GM23338 (cell line): ENCODE measurements around the gene ZSCAN26. TPM values are rescaled to one million over a fixed set of nuclear protein-coding genes. Genes with fewer than 3 reads are reported as not detected.

Source experiments
- ATAC-seq: fragments of 200-7000 bp; cut with Tn5 transposase; 3 replicates; pipeline ENCODE4 v1.9.1; 2020
- DNase-seq: peaks from one replicate; pipeline ENCODE4 v3.0.0-alpha.2; 2015; ENCODE audit warnings: low spot score
- H2AFZ ChIP-seq: fragments of 200-600 bp; sonication (generic); 2 replicates; pipeline ENCODE4 v1.8.0; 2016; ENCODE audit warnings: antibody characterized with exemption, mild to moderate bottlenecking, moderate library complexity
- H3F3A ChIP-seq: fragments of 200-600 bp; sonication (generic); replicated peaks from 2 replicates; pipeline ENCODE4 v1.8.0; 2017; ENCODE audit warnings: antibody characterized with exemption, mixed run types, low read depth
- H3K27ac ChIP-seq: fragments of 200-600 bp; sonication (generic); 2 replicates; pipeline ENCODE4 v1.6.1; 2016; ENCODE audit warnings: low read depth
- H3K27me3 ChIP-seq: fragments of 200-600 bp; sonication (generic); 2 replicates; pipeline ENCODE4 v1.8.0; 2016; ENCODE audit warnings: mild to moderate bottlenecking, mixed run types, moderate library complexity; ENCODE audit not compliant: insufficient read depth
- H3K36me3 ChIP-seq: fragments of 200-600 bp; sonication (generic); 2 replicates; pipeline ENCODE4 v1.8.0; 2016; ENCODE audit warnings: mild to moderate bottlenecking; ENCODE audit not compliant: insufficient read depth
- H3K4me1 ChIP-seq: fragments of 200-600 bp; sonication (generic); 2 replicates; pipeline ENCODE4 v1.8.0; 2016; ENCODE audit warnings: mild to moderate bottlenecking, moderate library complexity; ENCODE audit not compliant: insufficient read depth
- H3K4me2 ChIP-seq: fragments of 200-600 bp; sonication (generic); 2 replicates; pipeline ENCODE4 v1.7.1; 2017; ENCODE audit warnings: mixed run types
- H3K4me3 ChIP-seq: fragments of 200-600 bp; sonication (generic); 2 replicates; pipeline ENCODE4 v1.6.1; 2016; ENCODE audit warnings: mixed run types
- H3K79me2 ChIP-seq: fragments of 200-600 bp; sonication (generic); replicated peaks from 2 replicates; pipeline ENCODE4 v1.8.0; 2017; ENCODE audit warnings: mild to moderate bottlenecking; ENCODE audit not compliant: insufficient read depth
- H3K9me2 ChIP-seq: fragments of 200-600 bp; sonication (generic); 2 replicates; pipeline ENCODE4 v1.8.0; 2017; ENCODE audit not compliant: insufficient read depth
- H4K20me1 ChIP-seq: fragments of 200-600 bp; sonication (generic); replicated peaks from 2 replicates; pipeline ENCODE4 v1.8.0; 2017; ENCODE audit warnings: mild to moderate bottlenecking; ENCODE audit not compliant: insufficient read depth
- H3K27ac Mint-ChIP-seq: 2 replicates; pipeline ENCODE4 v1.8.0; 2020; ENCODE audit warnings: inconsistent platforms, mild to moderate bottlenecking, moderate library complexity, mixed read lengths
- H3K27me3 Mint-ChIP-seq: 3 replicates; pipeline ENCODE4 v1.8.0; 2022; ENCODE audit warnings: low read depth, mild to moderate bottlenecking, moderate library complexity, mixed read lengths, inconsistent platforms; ENCODE audit not compliant: insufficient read depth, poor library complexity
- H3K36me3 Mint-ChIP-seq: 3 replicates; pipeline ENCODE4 v1.8.0; 2021; ENCODE audit warnings: low read depth, mild to moderate bottlenecking, inconsistent platforms, moderate library complexity, mixed read lengths
- H3K4me1 Mint-ChIP-seq: 3 replicates; pipeline ENCODE4 v1.8.0; 2020; ENCODE audit warnings: mild to moderate bottlenecking, inconsistent platforms, mixed read lengths
- H3K4me3 Mint-ChIP-seq: 3 replicates; pipeline ENCODE4 v1.8.0; 2021; ENCODE audit warnings: moderate library complexity, mild to moderate bottlenecking, inconsistent platforms, mixed read lengths
- H3K9me3 Mint-ChIP-seq: 3 replicates; pipeline ENCODE4 v1.8.0; 2020; ENCODE audit warnings: moderate library complexity, mild to moderate bottlenecking, inconsistent platforms, mixed read lengths
- CREB1 ChIP-seq: fragments of 250-450 bp; sonication (Bioruptor Pico); IDR thresholded peaks from 2 replicates; pipeline ENCODE4 v1.5.0; 2020; ENCODE audit warnings: low read depth, mild to moderate bottlenecking, moderate library complexity
- CTCF ChIP-seq, 2 experiments: fragments of 200-600 bp in 1 of 2; sonication (generic) in 1 of 2; conservative IDR thresholded peaks; 2 replicates each; pipeline versions ENCODE4 v1.5.1 to v1.6.1; 2016 to 2017; ENCODE audit warnings: antibody characterized with exemption in 2 of 2, low read depth in 2 of 2, mild to moderate bottlenecking in 2 of 2, moderate library complexity in 1 of 2
- ETS1 ChIP-seq: IDR thresholded peaks from 2 replicates; pipeline ENCODE4 v1.6.1; 2016; ENCODE audit warnings: antibody characterized with exemption
- EZH2 ChIP-seq: fragments of 200-600 bp; sonication (generic); IDR thresholded peaks from one replicate; pipeline ENCODE4 v1.8.0; 2017; ENCODE audit warnings: antibody characterized with exemption, mild to moderate bottlenecking, low read depth; ENCODE audit not compliant: unreplicated experiment
- EZH2phosphoT487 ChIP-seq: fragments of 200-600 bp; sonication (generic); IDR thresholded peaks from one replicate; pipeline ENCODE4 v1.8.1; 2018; ENCODE audit warnings: antibody characterized with exemption; ENCODE audit not compliant: unreplicated experiment
- JUNB ChIP-seq: IDR thresholded peaks from one replicate; pipeline ENCODE4 v1.6.1; 2016; ENCODE audit warnings: antibody characterized with exemption; ENCODE audit not compliant: unreplicated experiment
- NANOG ChIP-seq: IDR thresholded peaks from 2 replicates; pipeline ENCODE4 v1.6.1; 2016; ENCODE audit warnings: antibody characterized with exemption, borderline replicate concordance
- POLR2AphosphoS5 ChIP-seq: IDR thresholded peaks from 2 replicates; pipeline ENCODE4 v1.6.1; 2016; ENCODE audit warnings: antibody characterized with exemption, low read depth
- REST ChIP-seq: IDR thresholded peaks from one replicate; pipeline ENCODE4 v1.6.1; 2018; ENCODE audit warnings: antibody characterized with exemption; ENCODE audit not compliant: unreplicated experiment
- STAT1 ChIP-seq: IDR thresholded peaks from one replicate; pipeline ENCODE4 v1.6.1; 2016; ENCODE audit warnings: antibody characterized with exemption; ENCODE audit not compliant: unreplicated experiment
- ZNF331 ChIP-seq: fragments of 250-450 bp; sonication (Bioruptor Pico); IDR thresholded peaks from 2 replicates; pipeline ENCODE4 v1.5.0; 2020; ENCODE audit warnings: low read depth, mild to moderate bottlenecking, moderate library complexity
- ZNF462 ChIP-seq: fragments of 250-450 bp; sonication (Bioruptor Pico); IDR thresholded peaks from 2 replicates; pipeline ENCODE4 v1.5.0; 2020; ENCODE audit warnings: mild to moderate bottlenecking, moderate library complexity
- polyA plus RNA-seq: library from polyadenylated mRNA; unstranded; fragments of >200 nt; fragmentation: Nextera tagmentation; extraction: Ambion mirVana; gene quantifications from 2 replicates; pipeline ENCODE4 v1.2.1, GENCODE V29; 2016
- total RNA-seq: library from RNA; depleted of rRNA; stranded (reverse); fragments of >200 nt; shearing (Covaris generic); gene quantifications from 2 replicates; pipeline ENCODE4 v1.2.3, GENCODE V29; 2014

The ZSCAN26 gene
- total and polyA plus RNA-seq, 2 experiments from 2014 or later = 6.5 to 10.2 TPM

- no peaks in the 10 kb centered on the region for H3K27me3 ChIP-seq
- H3K4me1 ChIP-seq = no peaks in the 10 kb centered on the region
- no peak overlapping the region for H3K4me3 ChIP-seq
- no peak overlapping the region for H3K27ac ChIP-seq
- H3K4me2 ChIP-seq = no peak overlapping the region
- H4K20me1 ChIP-seq = 0 out of 2 replicates have a peak, but pooled peaks cover 5% of the 10 kb centered on the region
- DNase-seq = no peak
- ATAC-seq = no peak
- H2AFZ ChIP-seq = no peak overlapping the region
- H3K4me3 Mint-ChIP-seq = no peak overlapping the region
- H3K9me2 ChIP-seq = no peaks in the 10 kb centered on the region
- TF ChIP-seq ETS1 (no peak), JUNB (no peak), REST (no peak), STAT1 (no peak), POLR2AphosphoS5 (no peak), EZH2 (no peak), EZH2phosphoT487 (no peak), NANOG (no peak), ZNF462 (CRISPR knock-in tag) (no peak), CTCF (conservative IDR thresholded peaks at IDR 0.05; ENCODE audit: low read depth in 2 of 2) (no peak), CREB1 (CRISPR knock-in tag) (no peak), ZNF331 (no peak)
- no peaks in the 10 kb centered on the region for H3K36me3 ChIP-seq
- no peaks in the 10 kb centered on the region for H3K79me2 ChIP-seq
- no peak overlapping the region for H3K27ac Mint-ChIP-seq
- H3K36me3 Mint-ChIP-seq = peaks cover 5% of the 10 kb centered on the region
- no peaks in the 10 kb centered on the region for H3F3A ChIP-seq
- no peaks in the 10 kb centered on the region for H3K4me1 Mint-ChIP-seq
- H3K9me3 Mint-ChIP-seq = no peaks in the 10 kb centered on the region
- H3K27me3 Mint-ChIP-seq = no peaks in the 10 kb centered on the region
Observed at GRCh38 chr6:28296520-28297060, 29.6 kb downstream of the ZSCAN26 start.
